ENCODE results near the gene BABAM1.
A peak's percentile ranks its signal among the peaks of the same experiment; 100 is the strongest.

BABAM1 gene

GRCh38 chr19:17259118-17259780 lies 8.0 kb upstream of the BABAM1 start:
- no peak for TF ChIP-seq CTCF (IDR thresholded peaks at IDR 0.05)

DNA sequence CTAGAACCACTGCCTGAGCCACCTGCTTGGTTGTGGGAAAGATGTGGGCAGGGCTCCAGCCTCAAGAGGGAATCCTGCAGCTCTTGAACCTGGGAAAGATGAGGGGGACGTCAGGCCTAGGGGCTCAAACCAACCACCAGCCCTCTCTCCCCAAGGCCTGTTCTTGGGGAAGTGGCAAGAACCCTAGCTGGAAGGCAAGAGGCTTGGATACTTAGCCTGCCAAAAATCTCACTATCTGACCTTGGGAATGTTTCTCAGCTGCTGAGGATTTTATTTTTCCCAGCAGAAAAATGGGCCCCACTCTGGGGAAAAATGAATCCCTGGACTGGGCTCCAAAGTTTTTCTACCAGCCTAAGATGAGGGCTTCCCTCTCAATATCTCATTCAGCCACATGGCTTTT lies 7.3 kb upstream of the BABAM1 start:
- no peak for TF ChIP-seq CTCF (IDR thresholded peaks at IDR 0.05)

DNA sequence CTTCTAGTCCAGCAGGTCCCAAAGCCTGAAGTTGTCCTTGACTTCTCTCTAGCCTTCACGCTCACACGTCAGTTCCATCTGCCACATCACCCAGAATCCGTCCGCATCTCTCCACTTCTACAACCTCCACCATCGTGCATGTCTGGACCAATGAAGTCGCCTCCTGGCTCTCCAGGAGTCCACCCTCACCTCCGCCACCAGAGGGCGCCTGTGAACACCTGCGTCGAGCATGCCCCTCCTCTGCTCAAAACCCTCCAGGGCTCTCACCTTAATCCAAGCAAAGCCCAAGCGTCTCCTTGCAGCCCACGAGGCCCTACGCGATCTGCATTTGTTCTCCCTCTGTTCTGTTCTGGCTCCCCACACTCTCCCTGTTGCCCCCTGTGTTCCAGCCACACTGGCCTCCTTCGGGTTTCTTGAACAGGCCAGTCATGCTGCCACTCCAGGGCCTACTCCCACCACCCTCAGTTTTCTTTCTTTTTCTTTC lies 6.4 kb upstream of the BABAM1 start:
- TF ChIP-seq CTCF (IDR thresholded peaks at IDR 0.05), result peak; percentile 95

DNA sequence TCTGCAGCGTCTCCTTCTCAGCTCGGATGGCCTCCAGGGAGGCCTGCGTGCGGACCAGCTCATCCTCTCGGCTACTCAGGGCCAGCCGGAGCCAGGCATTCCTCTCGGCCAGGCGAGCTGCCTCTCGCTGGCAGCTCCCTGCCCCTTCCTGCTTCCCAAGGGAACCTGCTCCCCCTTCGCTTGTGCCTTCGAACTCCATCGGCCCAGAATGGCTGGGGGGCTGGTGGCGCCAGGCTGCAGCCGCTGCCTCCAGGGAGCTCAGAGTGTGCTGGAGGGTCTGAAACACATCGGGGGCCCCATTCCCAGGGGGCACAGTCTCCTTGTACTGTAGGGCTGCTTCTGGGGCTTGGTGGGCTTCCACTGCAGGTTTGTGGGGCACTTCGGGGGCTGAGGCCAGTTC lies 4.7 kb upstream of the BABAM1 start:
- TF ChIP-seq CTCF (IDR thresholded peaks at IDR 0.05), result no peak

DNA sequence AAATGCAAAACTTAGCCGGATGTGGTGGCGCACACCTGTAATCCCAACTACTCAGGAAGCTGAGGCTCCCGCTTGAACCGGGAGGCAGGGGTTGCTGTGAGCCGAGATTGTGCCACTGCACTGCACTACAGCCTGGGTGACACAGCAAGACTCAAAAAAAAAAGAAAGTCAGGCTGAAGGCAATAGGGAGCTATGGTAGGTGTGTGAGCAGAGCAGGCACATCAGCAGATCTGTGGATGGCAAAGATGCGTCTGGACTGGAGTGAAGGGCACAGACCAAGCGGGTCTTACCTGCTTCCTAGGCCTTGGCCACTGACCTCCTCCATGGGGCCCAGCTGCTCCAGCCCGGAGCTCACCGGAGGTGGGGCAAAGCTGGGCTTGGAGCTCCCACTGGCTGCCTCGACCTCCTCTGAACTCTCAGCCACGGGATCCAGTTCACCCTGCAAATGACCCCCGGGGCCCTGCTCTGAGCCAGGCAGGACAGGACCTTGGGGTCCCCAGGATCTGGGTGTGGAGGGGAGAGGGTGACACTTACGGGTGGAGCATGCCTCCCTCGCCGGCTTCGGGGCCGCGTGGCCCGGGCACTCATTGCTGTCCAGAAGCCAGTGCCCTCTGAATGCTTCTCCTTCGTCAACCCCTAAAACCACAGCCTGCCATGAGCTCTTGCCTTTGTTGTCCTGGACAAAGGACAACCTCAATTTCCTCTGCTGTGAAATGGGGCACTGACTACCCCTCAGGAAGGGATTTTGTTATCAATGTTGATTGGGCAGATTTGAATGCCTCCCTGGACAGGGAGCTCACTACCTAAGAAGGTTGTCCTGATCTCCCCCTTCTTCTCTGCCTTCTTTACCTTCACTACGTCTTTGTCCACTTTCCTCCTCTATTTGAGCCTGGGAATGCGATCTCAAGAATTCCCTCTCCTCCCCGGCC lies 3.3 kb upstream of the BABAM1 start:
- no peak for TF ChIP-seq CTCF (IDR thresholded peaks at IDR 0.05)

- TF ChIP-seq CTCF (IDR thresholded peaks at IDR 0.05), result no peak
Observed at GRCh38 chr19:17264641-17264979, 2.6 kb upstream of the BABAM1 start, which contains the start of gene USHBP1. Gene USHBP1, minus strand, starts transcription at chr19:17264745. Its CDS starts 446 bp downstream, at chr19:17264299.

- no peak for TF ChIP-seq CTCF (IDR thresholded peaks at IDR 0.05)
Observed at GRCh38 chr19:17266026-17266425, 1.2 kb upstream of the BABAM1 start.

Data from LNCAP (cell line).